Neural cell (in vitro differentiated cells): Measurements from ENCODE around the gene NCKAP5. TPM values are rescaled to one million over a fixed set of nuclear protein-coding genes. Genes with fewer than 3 reads are reported as not detected.

Experiments used
- H2AFZ ChIP-seq: fragments of 200-600, 300-800 bp; sonication (generic), shearing (Covaris generic); 2 replicates; pipeline ENCODE4 v1.6.0; 2014; ENCODE audit warnings: low read depth, mild to moderate bottlenecking, antibody characterized with exemption, low read length, moderate library complexity
- H3F3A ChIP-seq: fragments of 200-600 bp; shearing (Covaris generic); 2 replicates; pipeline ENCODE4 v1.6.1; 2016; ENCODE audit warnings: mild to moderate bottlenecking, moderate library complexity, mixed read lengths, antibody characterized with exemption, low read length; ENCODE audit not compliant: insufficient read depth, poor library complexity, severe bottlenecking
- H3K27ac ChIP-seq: fragments of 200-600, 300-800 bp; sonication (generic), shearing (Covaris generic); 2 replicates; pipeline ENCODE4 v1.5.1; 2014; ENCODE audit warnings: mild to moderate bottlenecking, low read length, moderate library complexity
- H3K27me3 ChIP-seq: fragments of 300-800, 200-600 bp; sonication (generic), shearing (Covaris generic); 2 replicates; pipeline ENCODE4 v1.6.0; 2014; ENCODE audit warnings: mild to moderate bottlenecking, low read depth, low read length, moderate library complexity; ENCODE audit not compliant: insufficient read depth
- H3K36me3 ChIP-seq: fragments of 300-800, 200-600 bp; sonication (generic), shearing (Covaris generic); 2 replicates; pipeline ENCODE4 v1.5.1; 2014; ENCODE audit warnings: mild to moderate bottlenecking, antibody characterized with exemption, low read length, moderate library complexity; ENCODE audit not compliant: insufficient read depth
- H3K4me2 ChIP-seq: fragments of 300-800, 200-600 bp; sonication (generic), shearing (Covaris generic); 2 replicates; pipeline ENCODE4 v1.6.0; 2014; ENCODE audit warnings: mild to moderate bottlenecking, low read length
- H3K4me3 ChIP-seq: fragments of 300-800, 200-600 bp; sonication (generic), shearing (Covaris generic); 2 replicates; pipeline ENCODE4 v1.5.1; 2014; ENCODE audit warnings: mild to moderate bottlenecking, low read length, moderate library complexity
- H3K79me2 ChIP-seq: fragments of 200-600 bp; shearing (Covaris generic); replicated peaks from 2 replicates; pipeline ENCODE4 v1.6.0; 2014; ENCODE audit warnings: mild to moderate bottlenecking, low read length, moderate library complexity; ENCODE audit not compliant: insufficient read depth
- H3K9ac ChIP-seq: fragments of 300-800, 200-600 bp; sonication (generic), shearing (Covaris generic); 2 replicates; pipeline ENCODE4 v1.6.1; 2016; ENCODE audit warnings: mild to moderate bottlenecking, low read length, mixed read lengths
- H3K9me2 ChIP-seq: fragments of 200-600 bp; shearing (Covaris generic); 2 replicates; pipeline ENCODE4 v1.6.1; 2016; ENCODE audit warnings: mild to moderate bottlenecking, low read length, mixed read lengths; ENCODE audit not compliant: insufficient read depth
- H3K9me3 ChIP-seq: fragments of 200-600, 300-800 bp; sonication (generic), shearing (Covaris generic); 2 replicates; pipeline ENCODE4 v1.6.1; 2016; ENCODE audit warnings: mild to moderate bottlenecking, mixed run types, low read length, moderate library complexity, mixed read lengths
- H4K20me1 ChIP-seq: fragments of 200-600 bp; shearing (Covaris generic); 2 replicates; pipeline ENCODE4 v1.6.1; 2016; ENCODE audit warnings: mild to moderate bottlenecking, mixed run types; ENCODE audit not compliant: insufficient read depth
- CTCF ChIP-seq: fragments of 450-650 bp; IDR thresholded peaks from 2 replicates; pipeline ENCODE4 v1.5.1; 2014; ENCODE audit warnings: antibody characterized with exemption, mild to moderate bottlenecking, moderate library complexity; ENCODE audit not compliant: poor library complexity, severe bottlenecking
- EP300 ChIP-seq: fragments of 450-650 bp; conservative IDR thresholded peaks from 2 replicates; pipeline ENCODE4 v1.6.1; 2014; ENCODE audit warnings: antibody characterized with exemption, mild to moderate bottlenecking, moderate library complexity; ENCODE audit not compliant: poor library complexity, severe bottlenecking
- EZH2 ChIP-seq: fragments of 200-600, 300-800 bp; shearing (Covaris generic), sonication (generic); IDR thresholded peaks from 2 replicates; pipeline ENCODE4 v1.6.1; 2014; ENCODE audit warnings: antibody characterized with exemption, low read length, borderline replicate concordance, mild to moderate bottlenecking; ENCODE audit not compliant: insufficient read depth, poor library complexity, severe bottlenecking
- MXI1 ChIP-seq: fragments of 450-650 bp; conservative IDR thresholded peaks from 2 replicates; pipeline ENCODE4 v1.6.1; 2014; ENCODE audit warnings: antibody characterized with exemption, mild to moderate bottlenecking; ENCODE audit not compliant: poor library complexity, severe bottlenecking
- POLR2AphosphoS5 ChIP-seq: IDR thresholded peaks from 2 replicates; pipeline ENCODE4 v1.6.1; 2012
- RAD21 ChIP-seq: fragments of 450-650 bp; conservative IDR thresholded peaks from 2 replicates; pipeline ENCODE4 v1.6.1; 2014; ENCODE audit warnings: antibody characterized with exemption, mild to moderate bottlenecking, moderate library complexity
- REST ChIP-seq: IDR thresholded peaks from 2 replicates; pipeline ENCODE4 v1.6.1; 2012; ENCODE audit warnings: borderline replicate concordance
- TAF1 ChIP-seq: IDR thresholded peaks from 2 replicates; pipeline ENCODE4 v1.6.1; 2012; ENCODE audit warnings: low read depth
- polyA plus RNA-seq: library from polyadenylated mRNA; depleted of rRNA; stranded (reverse); fragments of >200 nt; gene quantifications from 2 replicates; pipeline ENCODE4 v1.2.3, GENCODE V29; 2014

Gene NCKAP5
- polyA plus RNA-seq, 1 donor from 2014 or later: 2.4 TPM

GRCh38 chr2:133363884-133364283 lies 204.4 kb downstream of the NCKAP5 start:
- H3K4me2 ChIP-seq: no peak overlapping the region
- no peak overlapping the region for H3K9ac ChIP-seq
- H3K79me2 ChIP-seq: no peaks in the 10 kb centered on the region
- no peak overlapping the region for H3K27ac ChIP-seq
- no peak for TF ChIP-seq CTCF
- no peak for TF ChIP-seq POLR2AphosphoS5
- H4K20me1 ChIP-seq: no peaks in the 10 kb centered on the region
- no peaks in the 10 kb centered on the region for H3K36me3 ChIP-seq
- H3K9me2 ChIP-seq: no peaks in the 10 kb centered on the region
- H3K27me3 ChIP-seq: no peaks in the 10 kb centered on the region
- H3F3A ChIP-seq: no peaks in the 10 kb centered on the region
- H2AFZ ChIP-seq: no peak overlapping the region
- H3K4me3 ChIP-seq: no peak overlapping the region
- H3K9me3 ChIP-seq: no peaks in the 10 kb centered on the region

GRCh38 chr2:133362061-133362476 lies 206.2 kb downstream of the NCKAP5 start:
- H3K79me2 ChIP-seq: no peaks in the 10 kb centered on the region
- no peak overlapping the region for H2AFZ ChIP-seq
- no peaks in the 10 kb centered on the region for H3K27me3 ChIP-seq
- no peak overlapping the region for H3K4me2 ChIP-seq
- H3K36me3 ChIP-seq: no peaks in the 10 kb centered on the region
- H3K9ac ChIP-seq: no peak overlapping the region
- no peaks in the 10 kb centered on the region for H3K9me2 ChIP-seq
- H3K4me3 ChIP-seq: no peak overlapping the region
- no peaks in the 10 kb centered on the region for H3K9me3 ChIP-seq
- peak overlapping the region; percentile 63 for H3K27ac ChIP-seq
- TF ChIP-seq MXI1: no peak
- TF ChIP-seq POLR2AphosphoS5: peak; percentile 47
- H4K20me1 ChIP-seq: no peaks in the 10 kb centered on the region
- no peaks in the 10 kb centered on the region for H3F3A ChIP-seq

- peak overlapping the region; percentile 76 for H3K27ac ChIP-seq
- TF ChIP-seq TAF1: no peak
- TF ChIP-seq EZH2: no peak
- no peak for TF ChIP-seq MXI1
- TF ChIP-seq REST: no peak
- no peak for TF ChIP-seq RAD21
- TF ChIP-seq EP300: no peak
- no peak for TF ChIP-seq POLR2AphosphoS5
Measured at GRCh38 chr2:133360882-133361281, 207.4 kb downstream of the NCKAP5 start.

More at GRCh38 chr2:133360882-133361281, 207.4 kb downstream of the NCKAP5 start:
- no peak overlapping the region for H3K4me3 ChIP-seq
- H2AFZ ChIP-seq: no peak overlapping the region
- H3K27me3 ChIP-seq: no peaks in the 10 kb centered on the region
- H3K9me2 ChIP-seq: no peaks in the 10 kb centered on the region
- H3K9ac ChIP-seq: no peak overlapping the region
- no peaks in the 10 kb centered on the region for H3K9me3 ChIP-seq
- H3K36me3 ChIP-seq: no peaks in the 10 kb centered on the region
- H3K4me2 ChIP-seq: no peak overlapping the region
- H3F3A ChIP-seq: no peaks in the 10 kb centered on the region
- H4K20me1 ChIP-seq: no peaks in the 10 kb centered on the region
- no peaks in the 10 kb centered on the region for H3K79me2 ChIP-seq
